Stimulated activated CD8-positive, alpha-beta memory T cell treated with anti-CD3 and anti-CD28 coated beads, Interleukin-7, amount 100 ng/mL, for 4 hours (primary cell): Measurements from ENCODE around the gene CTAGE9.

ENCODE experiments used
- DNase-seq, 2 donors: peaks; one replicate each; pipeline ENCODE4 v3.0.0-alpha.2; 2020; ENCODE audit warnings: low read depth in 2 of 2

The CTAGE9 gene

DNA sequence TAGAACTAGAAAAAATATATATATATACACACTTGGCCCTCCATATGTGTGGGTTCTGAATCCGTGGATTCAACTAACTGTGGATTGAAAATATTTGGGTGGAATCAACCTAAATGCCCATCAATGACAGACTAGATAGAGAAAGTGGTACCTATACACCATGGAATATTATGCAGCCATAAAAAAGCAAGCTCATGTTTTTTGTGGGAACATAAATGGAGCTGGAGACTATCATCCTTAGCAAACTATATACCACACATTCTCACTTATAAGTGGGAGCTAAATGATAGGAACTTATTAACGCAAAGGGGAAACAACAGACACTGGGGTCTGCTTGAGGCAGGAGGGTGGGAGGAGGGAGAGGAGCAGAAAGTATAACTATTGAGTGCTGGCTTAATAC lies 37.6 kb downstream of the CTAGE9 start:
- DNase-seq: no peak

DNA sequence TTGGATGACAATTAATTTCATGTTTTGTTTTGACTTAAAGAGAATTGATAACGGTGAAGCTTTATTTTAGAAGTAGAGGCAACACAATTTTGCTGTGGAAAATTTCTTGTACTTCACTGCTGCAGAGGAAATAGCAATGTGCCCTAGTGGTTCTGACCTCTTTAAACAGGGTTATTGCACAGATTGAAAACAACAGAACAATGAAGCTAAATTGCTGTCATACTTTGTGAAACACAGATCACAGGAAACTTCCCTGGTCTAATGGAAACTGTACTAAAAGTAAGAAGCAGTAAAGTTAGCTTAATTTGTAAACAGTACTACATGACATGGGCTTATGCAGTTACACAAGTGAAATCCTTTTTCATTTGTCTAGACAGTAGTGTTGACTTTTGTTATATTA lies 40.9 kb downstream of the CTAGE9 start:
- no peak for DNase-seq

DNA sequence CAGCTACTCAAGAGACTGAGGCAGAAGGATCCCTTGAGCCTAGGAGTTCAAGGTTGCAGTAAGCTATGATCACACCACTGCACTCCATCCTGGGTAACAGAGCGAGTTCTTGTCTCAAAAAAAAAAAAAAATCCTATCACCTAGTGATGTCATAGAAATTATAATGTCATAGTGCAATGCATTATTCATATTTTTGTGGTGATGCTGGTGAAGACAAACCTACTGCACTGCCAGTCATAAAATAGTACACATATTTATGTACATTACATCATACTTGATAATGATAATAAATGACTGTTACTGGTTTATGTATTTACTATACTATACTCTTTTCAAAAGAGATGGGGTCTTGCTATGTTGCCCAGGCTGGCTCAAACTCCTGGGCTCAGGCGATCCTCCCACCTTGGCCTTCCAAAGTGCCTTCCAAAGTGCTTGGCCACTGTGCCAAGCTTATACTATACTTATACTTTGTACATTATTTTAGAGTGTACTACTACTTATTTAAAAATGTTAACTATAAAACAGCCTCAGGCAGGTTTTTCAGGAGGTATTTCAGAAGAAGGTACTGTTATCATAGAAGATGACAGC lies 47.1 kb downstream of the CTAGE9 start:
- no peak for DNase-seq

DNA sequence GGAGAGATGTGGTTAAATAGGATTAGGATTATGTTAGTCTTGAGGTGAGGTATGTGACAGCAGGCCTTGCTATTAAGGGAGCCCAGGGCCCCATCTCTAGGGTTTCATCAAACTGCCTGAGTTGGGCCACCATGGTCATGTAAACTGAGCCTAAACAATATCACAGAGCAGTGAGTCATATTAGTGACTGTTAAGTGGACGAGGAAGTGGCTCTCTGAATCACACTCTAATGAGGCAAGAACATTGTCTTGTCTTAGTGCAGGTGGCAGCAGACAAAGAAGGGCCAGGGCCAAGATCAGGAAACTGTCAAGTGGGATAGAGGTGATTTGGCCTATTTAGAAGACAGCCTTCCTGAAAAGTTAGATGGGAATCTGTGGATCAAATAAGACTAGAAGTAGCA lies 50.6 kb downstream of the CTAGE9 start:
- no peak for DNase-seq
